ENCODE results near the gene COPA.
"Not testable (repeated sequence)": the region's sequence is repeated elsewhere in the genome, so short reads cannot be mapped to it uniquely, and the experiment has no call there.

The COPA gene

DNA sequence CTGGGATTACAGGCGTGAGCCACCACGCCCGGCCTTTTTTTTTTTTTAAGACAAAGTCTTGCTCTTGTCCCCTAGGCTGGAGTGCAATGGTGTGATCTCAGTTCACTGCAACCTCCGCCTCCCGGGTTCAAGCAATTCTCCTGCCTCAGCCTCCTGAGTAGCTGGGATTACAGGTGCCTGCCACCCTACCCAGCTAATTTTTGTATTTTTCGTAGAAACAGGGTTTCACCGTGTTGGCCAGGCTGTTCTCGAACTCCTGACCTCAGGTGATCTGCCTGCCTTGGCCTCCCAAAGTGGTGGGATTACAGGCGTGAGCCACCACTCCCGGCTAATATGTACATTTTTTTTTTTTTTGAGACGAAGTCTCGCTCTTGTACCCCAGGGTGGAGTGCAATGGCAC lies 55.3 kb downstream of the COPA start:
- H3K4me1 ChIP-seq (ENCODE audit: insufficient read depth, low read length); H3K27ac ChIP-seq (ENCODE audit: low read depth, low read length); H3K9me3 ChIP-seq (ENCODE audit: insufficient read depth, low read depth, low read length); H3K9ac ChIP-seq (ENCODE audit: low read depth, low read length); H3K27me3 ChIP-seq (ENCODE audit: insufficient read depth, low read length); H3K4me3 ChIP-seq (ENCODE audit: low read length): not testable (repeated sequence)
- H3K36me3 ChIP-seq (ENCODE audit: insufficient read depth, low read length), result peaks cover 50% of the 10 kb centered on the region
- 96% methylated on average over 12 of the region's 12 CpGs for WGBS

- Histone ChIP-seq H3K36me3 (ENCODE audit: insufficient read depth, low read length) (peaks cover 50% of the 10 kb centered on the region), H3K27ac (ENCODE audit: low read depth, low read length) (no peak overlapping the region; the same call in 1 of the 2 replicates), H3K4me1 (ENCODE audit: insufficient read depth, low read length) (peaks cover 6% of the 10 kb centered on the region; the same call in 1 of the 2 replicates), H3K9me3 (ENCODE audit: insufficient read depth, low read depth, low read length) (no peaks in the 10 kb centered on the region), H3K9ac (ENCODE audit: low read depth, low read length) (peak overlapping the region; percentile 82; the same call in 1 of the 2 replicates), H3K4me3 (ENCODE audit: low read length) (peak overlapping the region; percentile 88), H3K27me3 (ENCODE audit: insufficient read depth, low read length) (no peaks in the 10 kb centered on the region)
- 93% methylated on average over 23 of the region's 23 CpGs for WGBS
Measured at GRCh38 chr1:160285506-160285905, 57.5 kb downstream of the COPA start.

GRCh38 chr1:160284782-160285344 lies 58.2 kb downstream of the COPA start, which contains the start of gene PEX19:
Gene PEX19, minus strand, starts transcription at chr1:160285133. Its CDS starts 9 bp downstream, at chr1:160285124.
- WGBS, result under 1% methylated on average over 27 of the region's 27 CpGs
- Histone ChIP-seq H3K9ac (ENCODE audit: low read depth, low read length) (peak within 1 kb of the TSS; percentile 82), H3K4me1 (ENCODE audit: insufficient read depth, low read length) (peaks cover 6% of the 10 kb centered on the region; the same call in 1 of the 2 replicates), H3K27me3 (ENCODE audit: insufficient read depth, low read length) (no peaks in the 10 kb centered on the region), H3K9me3 (ENCODE audit: insufficient read depth, low read depth, low read length) (no peaks in the 10 kb centered on the region), H3K36me3 (ENCODE audit: insufficient read depth, low read length) (peaks cover 50% of the 10 kb centered on the region), H3K27ac (ENCODE audit: low read depth, low read length) (peak within 1 kb of the TSS; percentile 62), H3K4me3 (ENCODE audit: low read length) (peak within 1 kb of the TSS; percentile 88)

DNA sequence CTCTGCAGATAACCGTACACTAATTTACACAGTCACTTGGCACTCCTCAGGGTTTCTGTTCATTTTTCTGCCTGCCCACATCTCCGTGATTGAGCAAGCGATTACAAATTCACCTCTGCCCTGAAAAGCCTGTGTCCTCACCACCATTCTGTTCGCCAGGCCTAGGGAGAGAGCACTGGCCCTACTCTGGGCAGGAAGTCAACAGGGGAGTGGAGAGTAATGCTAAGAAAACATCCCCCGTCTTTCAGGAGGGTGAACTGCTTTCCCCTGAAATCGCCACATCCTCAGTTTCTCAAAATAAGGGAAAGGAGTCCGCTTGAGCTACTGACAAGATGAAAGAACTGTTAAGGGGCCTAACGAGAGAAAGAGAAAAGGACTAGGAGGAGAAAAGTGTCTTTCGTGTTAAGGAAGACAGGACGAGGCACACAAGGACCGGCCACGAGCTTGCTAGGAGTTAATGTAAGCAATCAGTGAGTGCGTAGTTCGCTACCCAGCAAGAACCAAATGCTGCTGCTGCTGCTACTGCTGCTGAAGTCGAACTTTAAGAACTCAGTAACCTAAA lies 58.7 kb downstream of the COPA start:
- peaks cover 6% of the 10 kb centered on the region; the same call in 1 of the 2 replicates for H3K4me1 ChIP-seq (ENCODE audit: insufficient read depth, low read length)
- WGBS, result 12% methylated on average over 15 of the region's 15 CpGs

GRCh38 chr1:160282807-160283206 lies 60.2 kb downstream of the COPA start:
- no peak overlapping the region for H3K4me3 ChIP-seq (ENCODE audit: low read length)
- peaks cover 6% of the 10 kb centered on the region; the same call in 1 of the 2 replicates for H3K4me1 ChIP-seq (ENCODE audit: insufficient read depth, low read length)
- no peaks in the 10 kb centered on the region for H3K9me3 ChIP-seq (ENCODE audit: insufficient read depth, low read depth, low read length)
- no peak overlapping the region for H3K27ac ChIP-seq (ENCODE audit: low read depth, low read length)
- WGBS, result 83% methylated on average over 7 of the region's 7 CpGs
- no peak overlapping the region for H3K9ac ChIP-seq (ENCODE audit: low read depth, low read length)
- H3K36me3 ChIP-seq (ENCODE audit: insufficient read depth, low read length), result peaks cover 56% of the 10 kb centered on the region
- H3K27me3 ChIP-seq (ENCODE audit: insufficient read depth, low read length), result no peaks in the 10 kb centered on the region

More for the DNA sequence above, 58.7 kb downstream of the COPA start:
- no peaks in the 10 kb centered on the region for H3K9me3 ChIP-seq (ENCODE audit: insufficient read depth, low read depth, low read length)
- peak overlapping the region; percentile 62 for H3K27ac ChIP-seq (ENCODE audit: low read depth, low read length)
- H3K36me3 ChIP-seq (ENCODE audit: insufficient read depth, low read length), result peaks cover 50% of the 10 kb centered on the region
- peak overlapping the region; percentile 82 for H3K9ac ChIP-seq (ENCODE audit: low read depth, low read length)
- H3K27me3 ChIP-seq (ENCODE audit: insufficient read depth, low read length), result no peaks in the 10 kb centered on the region
- H3K4me3 ChIP-seq (ENCODE audit: low read length), result peak overlapping the region; percentile 88

DNA sequence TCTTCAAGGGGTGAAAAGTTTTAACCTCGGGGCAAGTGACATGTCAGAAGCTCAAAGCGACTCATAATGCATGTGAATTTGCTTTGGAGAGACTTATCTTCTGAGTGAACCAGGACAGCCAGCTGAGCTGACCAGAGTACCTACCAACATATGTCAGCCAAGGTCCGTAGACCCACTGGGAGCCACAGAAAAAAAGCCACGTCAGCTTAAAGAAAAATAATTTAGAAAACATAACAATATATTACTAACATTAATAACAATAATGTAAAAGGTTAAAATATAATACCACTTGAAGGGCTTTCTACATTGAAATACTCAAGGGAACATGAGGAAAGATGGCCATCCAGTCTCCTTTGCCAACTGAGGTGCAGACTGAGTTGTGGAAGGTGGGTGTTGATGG lies 65.1 kb downstream of the COPA start:
- H3K9ac ChIP-seq (ENCODE audit: low read depth, low read length), result no peak overlapping the region
- H3K36me3 ChIP-seq (ENCODE audit: insufficient read depth, low read length), result peaks cover 66% of the 10 kb centered on the region
- 96% methylated on average over 2 of the region's 4 CpGs for WGBS

GRCh38 chr1:160277330-160277729 lies 65.7 kb downstream of the COPA start:
- H3K9ac ChIP-seq (ENCODE audit: low read depth, low read length), result no peak overlapping the region
- H3K4me1 ChIP-seq (ENCODE audit: insufficient read depth, low read length), result no peaks in the 10 kb centered on the region
- H3K4me3 ChIP-seq (ENCODE audit: low read length), result no peak overlapping the region
- no peaks in the 10 kb centered on the region for H3K27me3 ChIP-seq (ENCODE audit: insufficient read depth, low read length)
- no peaks in the 10 kb centered on the region for H3K9me3 ChIP-seq (ENCODE audit: insufficient read depth, low read depth, low read length)
- H3K27ac ChIP-seq (ENCODE audit: low read depth, low read length), result no peak overlapping the region
- H3K36me3 ChIP-seq (ENCODE audit: insufficient read depth, low read length), result peaks cover 59% of the 10 kb centered on the region
- 96% methylated on average over 2 of the region's 2 CpGs for WGBS

More for the DNA sequence above, 65.1 kb downstream of the COPA start:
- Histone ChIP-seq H3K9me3 (ENCODE audit: insufficient read depth, low read depth, low read length) (no peaks in the 10 kb centered on the region), H3K4me1 (ENCODE audit: insufficient read depth, low read length) (no peaks in the 10 kb centered on the region), H3K4me3 (ENCODE audit: low read length) (no peak overlapping the region), H3K27me3 (ENCODE audit: insufficient read depth, low read length) (no peaks in the 10 kb centered on the region), H3K27ac (ENCODE audit: low read depth, low read length) (no peak overlapping the region)

DNA sequence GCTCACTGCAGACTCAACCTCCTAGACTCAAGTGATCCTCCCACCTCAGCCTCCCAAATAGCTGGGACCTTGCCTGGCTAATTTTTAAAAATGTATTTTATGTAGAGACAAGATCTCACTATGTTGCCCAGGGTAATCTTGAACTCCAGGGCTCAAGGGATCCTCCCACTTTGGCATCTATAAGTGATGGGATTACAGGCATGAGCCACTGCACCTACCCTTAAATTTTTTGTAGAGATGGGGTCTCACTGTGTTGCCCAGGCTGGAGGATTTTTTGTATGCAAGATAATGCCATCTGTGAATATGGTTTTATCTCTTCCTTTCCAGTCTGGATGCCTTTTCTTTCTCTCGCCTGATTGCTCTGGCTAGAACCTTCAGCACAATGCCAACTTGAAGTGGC lies 72.0 kb downstream of the COPA start:
- Histone ChIP-seq H3K9me3 (ENCODE audit: insufficient read depth, low read depth, low read length) (no peaks in the 10 kb centered on the region), H3K4me3 (ENCODE audit: low read length) (no peak overlapping the region), H3K9ac (ENCODE audit: low read depth, low read length) (no peak overlapping the region), H3K4me1 (ENCODE audit: insufficient read depth, low read length) (no peaks in the 10 kb centered on the region), H3K36me3 (ENCODE audit: insufficient read depth, low read length) (no peaks in the 10 kb centered on the region), H3K27ac (ENCODE audit: low read depth, low read length) (no peak overlapping the region), H3K27me3 (ENCODE audit: insufficient read depth, low read length) (no peaks in the 10 kb centered on the region)
- 67% methylated on average over 1 of the region's 1 CpG for WGBS

DNA sequence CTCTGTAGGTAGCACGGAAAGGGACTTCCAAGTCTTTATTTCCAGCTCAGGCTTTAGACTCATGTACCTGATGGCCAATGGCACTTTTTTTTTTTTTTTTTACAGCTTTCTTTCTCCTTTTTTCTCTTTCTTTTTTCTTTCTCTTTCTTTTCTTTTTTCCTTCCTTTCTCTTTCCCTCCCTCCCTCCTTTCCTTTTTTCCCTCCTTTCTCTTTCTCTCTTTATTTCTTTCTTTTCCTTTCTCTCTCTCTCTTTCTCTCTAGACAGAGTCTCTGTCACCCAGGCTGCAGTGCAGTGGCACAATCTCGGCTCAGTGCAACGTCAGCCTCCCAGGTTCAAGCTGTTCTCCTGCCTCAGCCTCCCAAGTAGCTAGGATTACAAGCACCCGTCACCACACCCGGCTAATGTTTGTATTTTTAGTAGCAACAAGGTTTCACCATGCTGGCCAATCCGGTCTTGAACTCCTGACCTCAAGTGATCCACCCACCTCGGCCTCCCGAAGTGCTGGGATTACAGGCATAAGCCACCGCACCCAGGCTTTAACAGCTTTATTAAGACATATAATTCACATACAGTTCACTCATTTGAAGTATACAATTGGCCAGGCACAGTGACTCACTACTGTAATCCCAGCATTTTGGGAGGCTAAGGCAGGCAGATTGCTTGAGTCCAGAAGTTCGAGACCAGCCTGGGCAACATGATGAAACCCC lies 75.6 kb downstream of the COPA start:
- H3K9ac ChIP-seq (ENCODE audit: low read depth, low read length), result no peak overlapping the region
- no peaks in the 10 kb centered on the region for H3K4me1 ChIP-seq (ENCODE audit: insufficient read depth, low read length)
- H3K27me3 ChIP-seq (ENCODE audit: insufficient read depth, low read length), result no peaks in the 10 kb centered on the region
- WGBS, result 88% methylated on average over 9 of the region's 10 CpGs
- H3K36me3 ChIP-seq (ENCODE audit: insufficient read depth, low read length), result no peaks in the 10 kb centered on the region
- H3K27ac ChIP-seq (ENCODE audit: low read depth, low read length), result no peak overlapping the region
- no peak overlapping the region for H3K4me3 ChIP-seq (ENCODE audit: low read length)
- H3K9me3 ChIP-seq (ENCODE audit: insufficient read depth, low read depth, low read length), result no peaks in the 10 kb centered on the region

- 84% methylated on average over 3 of the region's 4 CpGs for WGBS
- Histone ChIP-seq H3K4me1 (ENCODE audit: insufficient read depth, low read length) (peaks cover 12% of the 10 kb centered on the region), H3K27ac (ENCODE audit: low read depth, low read length) (no peak overlapping the region)
Measured at GRCh38 chr1:160264795-160265307, 78.2 kb downstream of the COPA start.

More at GRCh38 chr1:160264795-160265307, 78.2 kb downstream of the COPA start:
- H3K9ac ChIP-seq (ENCODE audit: low read depth, low read length), result no peak overlapping the region
- no peak overlapping the region for H3K4me3 ChIP-seq (ENCODE audit: low read length)
- H3K9me3 ChIP-seq (ENCODE audit: insufficient read depth, low read depth, low read length), result no peaks in the 10 kb centered on the region
- H3K36me3 ChIP-seq (ENCODE audit: insufficient read depth, low read length), result peaks cover under 1% of the 10 kb centered on the region; the same call in 1 of the 2 replicates
- no peaks in the 10 kb centered on the region for H3K27me3 ChIP-seq (ENCODE audit: insufficient read depth, low read length)
